GM18505 (cell line): ENCODE measurements around the gene PRND.

ENCODE experiments used
- ATAC-seq: cut with Tn5 transposase; IDR thresholded peaks from one replicate; pipeline ENCODE4 v1.9.1; 2021; ENCODE audit not compliant: unreplicated experiment
- POLR2A ChIP-seq: IDR thresholded peaks from 4 replicates; pipeline ENCODE4 v1.6.1; 2011; ENCODE audit warnings: borderline replicate concordance; ENCODE audit not compliant: insufficient read depth, insufficient read length; ENCODE audit errors: extremely low read depth

PRND gene

GRCh38 chr20:4773736-4774135 is 52.0 kb downstream of the PRND start:
- ATAC-seq, result no peak
- TF ChIP-seq POLR2A, result no peak

DNA sequence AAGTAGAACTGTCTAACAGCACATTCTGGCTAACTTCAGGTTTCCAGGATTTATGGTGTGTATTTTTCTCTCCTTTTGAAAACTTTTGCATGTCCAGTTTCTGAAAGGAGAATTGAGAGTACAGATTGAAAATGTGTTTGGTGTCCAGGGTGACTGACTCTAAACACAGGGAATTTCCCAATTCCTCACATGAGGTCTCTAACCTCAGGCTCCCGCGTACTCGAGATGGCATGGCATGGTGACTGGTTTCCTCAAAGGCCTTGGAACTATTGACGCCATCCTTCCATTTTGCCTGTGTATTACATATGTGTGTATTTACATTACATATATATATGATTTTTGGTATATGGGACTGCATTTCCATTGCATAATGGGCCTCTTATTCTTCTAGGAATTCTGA is 52.5 kb downstream of the PRND start:
- no peak for ATAC-seq
- TF ChIP-seq POLR2A, result no peak

DNA sequence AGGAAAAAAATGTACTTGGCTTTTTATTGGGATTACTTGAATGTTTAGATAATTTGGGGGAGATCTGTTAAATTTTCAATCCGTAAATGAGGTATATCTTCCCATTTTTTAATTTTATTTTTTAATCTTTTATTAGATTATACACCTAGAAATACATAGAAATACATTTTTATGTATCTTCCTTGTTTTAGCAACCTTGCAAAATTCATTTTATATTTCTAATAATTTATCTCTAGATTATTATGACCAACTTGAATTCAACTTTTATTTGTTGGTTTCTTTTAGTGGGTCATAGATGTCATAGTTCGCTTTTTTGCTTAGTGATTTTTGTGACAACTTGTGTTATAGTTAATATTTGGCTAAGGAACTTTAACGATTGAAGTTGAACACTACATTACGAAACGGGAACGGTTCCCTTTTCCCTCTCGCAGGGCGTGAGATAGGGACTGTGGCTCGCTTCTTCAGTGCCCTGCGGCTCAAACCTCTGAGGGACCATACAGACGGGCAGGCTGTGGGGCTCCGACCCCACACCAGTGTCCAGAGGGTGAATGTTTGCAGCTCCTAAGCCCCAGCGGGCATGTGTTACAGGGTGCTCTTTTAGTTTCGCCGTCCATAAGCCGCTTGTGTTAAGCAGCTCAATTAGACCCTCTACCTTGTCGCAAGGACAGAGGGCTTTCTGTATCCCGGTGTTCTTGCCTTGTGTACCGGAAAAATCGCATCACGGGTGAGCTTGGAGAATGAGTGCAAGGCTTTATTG is 53.8 kb downstream of the PRND start:
- no peak for ATAC-seq
- TF ChIP-seq POLR2A, result no peak

GRCh38 chr20:4776079-4776630 is 54.4 kb downstream of the PRND start:
- no peak for TF ChIP-seq POLR2A
- ATAC-seq, result no peak
